Spinal cord (tissue), 10 donors: ENCODE results near the gene PREX1. TPM values are rescaled to one million over a fixed set of nuclear protein-coding genes. Genes with fewer than 3 reads are reported as not detected.
"Not testable (repeated sequence)": the region's sequence is repeated elsewhere in the genome, so short reads cannot be mapped to it uniquely, and the experiment has no call there.

Experiments
- DNase-seq, 6 donors: peaks; one replicate each; pipeline versions ENCODE4 v3.0.0 to v3.0.0-alpha.2; 2013 to 2015; ENCODE audit warnings: low spot score in 6 of 6, low read depth in 4 of 6
- H3K27ac ChIP-seq: one replicate; pipeline ENCODE4 v1.5.1; 2013; ENCODE audit warnings: low read depth, low read length, control low read depth
- H3K27me3 ChIP-seq: one replicate; pipeline ENCODE4 v1.6.1; 2013; ENCODE audit warnings: low read length; ENCODE audit not compliant: control insufficient read depth, insufficient read depth
- H3K36me3 ChIP-seq: one replicate; pipeline ENCODE4 v1.6.1; 2013; ENCODE audit warnings: low read length; ENCODE audit not compliant: control insufficient read depth, insufficient read depth
- H3K4me1 ChIP-seq: one replicate; pipeline ENCODE4 v1.6.1; 2013; ENCODE audit warnings: low read length; ENCODE audit not compliant: control insufficient read depth, insufficient read depth
- H3K4me3 ChIP-seq: one replicate; pipeline ENCODE4 v1.5.1; 2013; ENCODE audit warnings: low read depth, low read length, control low read depth
- H3K9me3 ChIP-seq: one replicate; pipeline ENCODE4 v1.6.1; 2013; ENCODE audit warnings: low read length; ENCODE audit not compliant: control insufficient read depth, insufficient read depth
- WGBS: methylation state at CpG from one replicate; pipeline ENCODE4 v1.1.5; 2013; ENCODE audit warnings: missing lambda C conversion rate; ENCODE audit not compliant: insufficient coverage; 5-methylcytosine and 5-hydroxymethylcytosine counted together
- polyA plus RNA-seq, 2 donors: library from polyadenylated mRNA; unstranded; fragments of 120-200 nt; gene quantifications; one replicate each; pipeline ENCODE4 v1.2.1, GENCODE V29; 2013; ENCODE audit not compliant: insufficient read length in 2 of 2
- total RNA-seq, 2 donors: library from RNA; depleted of rRNA in 1 of 2; stranded (reverse); fragments of 120-200 nt in 1 of 2; fragments of >200 nt in 1 of 2; gene quantifications; one replicate each; pipeline versions ENCODE4 v1.2.3 to v1.2.4, GENCODE V29; 2013 to 2014
- donor health status: healthy.

Gene PREX1
- total and polyA plus RNA-seq, 4 donors = 46.7 to 99.1 (median 72.9) TPM

- WGBS = 94% methylated on average over 7 of the region's 11 CpGs
- Histone ChIP-seq H3K27ac (no peak overlapping the region), H3K9me3 (peaks cover 3% of the 10 kb centered on the region), H3K36me3 (no peaks in the 10 kb centered on the region), H3K27me3 (peaks cover 2% of the 10 kb centered on the region), H3K4me3 (no peak overlapping the region), H3K4me1 (no peaks in the 10 kb centered on the region)
- no peak for DNase-seq
Observed at GRCh38 chr20:48599748-48600469, 227.9 kb downstream of the PREX1 start.

GRCh38 chr20:48599106-48599747 is 228.6 kb downstream of the PREX1 start:
- WGBS = 89% methylated on average over 6 of the region's 7 CpGs
- DNase-seq = no peak
- peaks cover 3% of the 10 kb centered on the region for H3K9me3 ChIP-seq
- H3K4me1 ChIP-seq = no peaks in the 10 kb centered on the region
- no peaks in the 10 kb centered on the region for H3K36me3 ChIP-seq
- no peak overlapping the region for H3K27ac ChIP-seq
- peaks cover 2% of the 10 kb centered on the region for H3K27me3 ChIP-seq
- H3K4me3 ChIP-seq = no peak overlapping the region

GRCh38 chr20:48598303-48598941 is 229.4 kb downstream of the PREX1 start:
- H3K36me3 ChIP-seq, H3K27me3 ChIP-seq, H3K9me3 ChIP-seq, H3K4me3 ChIP-seq, H3K4me1 ChIP-seq, H3K27ac ChIP-seq, DNase-seq: not testable (repeated sequence)
- 72% methylated on average over 14 of the region's 16 CpGs for WGBS

DNA sequence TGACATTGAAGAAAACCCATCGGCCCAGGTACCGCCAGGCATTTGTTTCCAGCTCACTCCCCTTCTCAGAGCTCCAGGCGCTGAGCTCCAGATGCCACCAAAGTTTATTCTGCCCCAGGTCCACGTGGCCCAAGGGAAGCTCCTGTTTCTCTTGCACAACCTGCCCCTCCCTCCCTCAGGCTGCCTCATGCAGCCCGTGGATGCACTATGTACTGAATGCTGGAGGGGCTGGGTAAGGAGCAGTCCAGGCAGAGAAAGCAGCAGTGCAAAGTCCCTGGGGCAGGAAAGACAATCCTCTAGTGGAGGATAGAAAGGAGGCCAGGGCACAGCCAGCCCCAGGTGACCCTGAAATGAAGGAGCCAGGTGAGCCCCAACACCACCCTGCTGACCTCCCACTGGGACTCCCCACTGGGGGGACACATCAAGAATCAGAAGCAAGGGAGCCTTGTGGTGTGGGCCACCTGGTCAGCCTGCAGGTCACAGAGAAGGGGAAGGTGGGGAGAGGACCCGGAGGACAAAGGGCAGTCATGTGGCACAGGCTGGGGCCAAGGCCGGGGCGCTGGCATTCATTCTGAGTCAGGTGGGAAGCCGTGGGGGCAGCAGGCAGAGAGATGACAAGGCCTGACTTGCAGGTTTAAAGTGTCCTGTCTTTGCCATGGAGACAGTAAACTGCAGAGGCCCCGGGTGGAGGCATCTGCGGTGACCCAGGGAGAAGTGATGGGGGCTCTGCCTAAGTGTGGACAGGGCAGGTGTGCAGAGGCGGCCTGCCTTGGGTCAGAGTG is 230.1 kb downstream of the PREX1 start:
- H3K4me1 ChIP-seq = no peaks in the 10 kb centered on the region

DNA sequence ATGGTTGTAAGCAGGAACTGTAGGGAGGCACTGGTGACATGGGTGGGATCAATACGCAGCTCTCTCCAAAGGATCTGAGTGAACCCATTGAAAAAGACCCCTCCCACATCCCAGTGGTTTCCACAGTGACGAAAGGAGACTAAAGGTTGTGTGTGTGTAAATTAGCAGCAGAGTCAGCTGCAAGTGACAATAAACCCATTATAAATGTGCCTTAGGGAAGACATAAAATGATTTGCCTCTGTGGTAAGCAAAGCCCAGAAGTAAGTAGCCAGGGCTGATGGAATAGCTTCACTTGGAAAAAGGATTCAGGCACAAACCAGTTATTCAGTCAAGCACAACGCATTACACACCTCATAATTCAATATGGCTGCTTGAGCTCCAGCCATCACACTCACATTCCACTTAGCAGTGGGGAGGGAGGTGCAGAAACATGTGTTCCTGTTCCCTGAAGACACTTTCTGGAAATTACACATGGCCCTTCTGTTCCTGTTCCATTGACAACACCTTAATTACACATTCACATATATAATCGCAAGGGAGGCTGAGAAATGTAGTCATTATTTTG is 231.4 kb downstream of the PREX1 start:
- H3K9me3 ChIP-seq = no peaks in the 10 kb centered on the region
- H3K4me1 ChIP-seq = no peaks in the 10 kb centered on the region
- peaks cover 2% of the 10 kb centered on the region for H3K27me3 ChIP-seq
- no peaks in the 10 kb centered on the region for H3K36me3 ChIP-seq
- no peak overlapping the region for H3K27ac ChIP-seq
- WGBS = no CpG with 5 or more reads among the region's 4 CpGs
- no peak for DNase-seq
- no peak overlapping the region for H3K4me3 ChIP-seq

More for the DNA sequence above, 230.1 kb downstream of the PREX1 start:
- Histone ChIP-seq H3K9me3 (peaks cover 3% of the 10 kb centered on the region), H3K36me3 (no peaks in the 10 kb centered on the region), H3K27me3 (peaks cover 2% of the 10 kb centered on the region), H3K27ac (no peak overlapping the region), H3K4me3 (no peak overlapping the region)
- 77% methylated on average over 9 of the region's 12 CpGs for WGBS
- DNase-seq = no peak

- Histone ChIP-seq H3K27me3 (peaks cover 2% of the 10 kb centered on the region), H3K4me1 (no peaks in the 10 kb centered on the region), H3K27ac (no peak overlapping the region), H3K9me3 (no peaks in the 10 kb centered on the region), H3K36me3 (no peaks in the 10 kb centered on the region), H3K4me3 (no peak overlapping the region)
- no peak for DNase-seq
- 39% methylated on average over 5 of the region's 10 CpGs for WGBS
Observed at GRCh38 chr20:48595495-48596333, 232.1 kb downstream of the PREX1 start.

GRCh38 chr20:48594533-48594932 is 233.3 kb downstream of the PREX1 start:
- Histone ChIP-seq H3K27ac (no peak overlapping the region), H3K36me3 (no peaks in the 10 kb centered on the region), H3K4me3 (no peak overlapping the region), H3K27me3 (no peaks in the 10 kb centered on the region), H3K4me1 (no peaks in the 10 kb centered on the region), H3K9me3 (no peaks in the 10 kb centered on the region)
- WGBS = 79% methylated on average over 2 of the region's 3 CpGs
- DNase-seq = no peak

GRCh38 chr20:48592107-48592940 is 235.5 kb downstream of the PREX1 start:
- WGBS = 89% methylated on average over 8 of the region's 8 CpGs
- Histone ChIP-seq H3K27ac (no peak overlapping the region), H3K36me3 (no peaks in the 10 kb centered on the region), H3K4me3 (no peak overlapping the region), H3K9me3 (no peaks in the 10 kb centered on the region), H3K27me3 (no peaks in the 10 kb centered on the region), H3K4me1 (no peaks in the 10 kb centered on the region)
- no peak for DNase-seq
